SK-MEL-5 (cell line): ENCODE measurements around the gene THRB. TPM values are rescaled to one million over a fixed set of nuclear protein-coding genes. Genes with fewer than 3 reads are reported as not detected.

Experiments
- DNase-seq: peaks from one replicate; pipeline ENCODE4 v3.0.0-alpha.2; 2016; ENCODE audit warnings: low read depth, low spot score
- in situ Hi-C: cut with HindIII; loops from 2 replicates; pipeline ENCODE4 v1.10.0; 2016; ENCODE audit warnings: low sequenced_read_pairs, high pct_unique_total_duplicates, low pct_unique_long_range_greater_than_20kb
- small RNA-seq, 2 experiments: library from RNA; depleted of rRNA; stranded (forward); fragments of <200 nt; gene quantifications; one replicate each; pipeline ENCODE3, GENCODE V24; 2014
- total RNA-seq: library from RNA; depleted of rRNA; stranded (reverse); fragments of >200 nt; shearing (Covaris generic); gene quantifications from 2 replicates; pipeline ENCODE4 v1.2.3, GENCODE V29; 2014

The THRB gene
- total RNA-seq, 1 experiment from 2014 or later = 0.16 TPM

DNA sequence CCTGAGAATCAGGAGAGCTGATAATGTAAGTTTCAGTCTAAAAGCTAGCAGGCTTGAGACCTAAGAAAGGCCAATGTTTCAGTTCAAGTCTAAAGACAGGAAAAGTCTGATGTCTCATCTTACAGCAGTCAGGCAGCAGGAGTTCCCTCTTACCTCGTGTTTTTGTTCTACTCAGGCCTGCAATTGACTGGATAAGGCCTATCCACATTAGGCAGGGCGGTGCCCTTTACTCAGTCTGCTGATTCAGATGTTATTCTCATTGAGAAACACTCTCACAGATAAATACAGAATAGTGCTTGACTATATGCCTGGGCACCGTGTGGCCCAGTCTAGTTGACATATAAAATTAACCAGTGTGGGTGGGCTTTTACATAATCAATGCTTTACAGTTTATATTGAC lies 427.2 kb downstream of the THRB start:
- in situ Hi-C loops = no loop called here
- DNase-seq = no peak

Small RNAs within 50 kb of the gene (small RNA-seq; reads per million reads assigned to genes)
- gene MIR4792 = 0 to 0.10 reads per million in 2 experiments
